Measurements from ENCODE around the gene MATN1.

GRCh38 chr1:30751830-30752650 is 28.7 kb upstream of the MATN1 start:
- no peak for TF ChIP-seq CTCF (IDR thresholded peaks at IDR 0.05)
- TF ChIP-seq POLR2AphosphoS5 (IDR thresholded peaks at IDR 0.05): no peak

Measured in upper lobe of left lung (tissue), 4 donors.